HS-27A (cell line): ENCODE results near the gene HS3ST6.
"Not testable (repeated sequence)": the region's sequence is repeated elsewhere in the genome, so short reads cannot be mapped to it uniquely, and the experiment has no call there.

Source experiments
- DNase-seq: peaks from one replicate; pipeline ENCODE4 v3.0.0-alpha.2; 2012; ENCODE audit warnings: low read depth, missing footprints

HS3ST6 gene

GRCh38 chr16:1918351-1919326 lies at the start of gene HS3ST6:
HS3ST6 (minus strand) TSS chr16:1918415; CDS start chr16:1918323, 92 bp downstream.
- DNase-seq = no peak

GRCh38 chr16:1966460-1966859 lies 48.2 kb upstream of the HS3ST6 start, which contains the start of gene RNF151:
RNF151 (plus strand) TSS chr16:1966856; CDS start chr16:1966882, 26 bp downstream.
- DNase-seq = no peak

- DNase-seq = no peak
These were observed 47.3 kb upstream of the HS3ST6 start for GRCh38 chr16:1965396-1966001.

- DNase-seq = peak; percentile 85
These were observed 46.5 kb upstream of the HS3ST6 start, which contains the start of gene RPS2 for GRCh38 chr16:1964506-1965395. RPS2 (minus strand) TSS chr16:1964826; CDS start chr16:1964625, 201 bp downstream.

- DNase-seq = no peak
These were observed 45.7 kb upstream of the HS3ST6 start for GRCh38 chr16:1963806-1964505.

GRCh38 chr16:1962161-1963153 lies 44.2 kb upstream of the HS3ST6 start:
- DNase-seq = not testable (repeated sequence)

- no peak for DNase-seq
These were observed 43.4 kb upstream of the HS3ST6 start for GRCh38 chr16:1961651-1962067.

GRCh38 chr16:1960665-1961630 lies 42.7 kb upstream of the HS3ST6 start:
- DNase-seq = no peak

GRCh38 chr16:1959269-1960039 lies 41.2 kb upstream of the HS3ST6 start, which contains the start of gene NDUFB10:
NDUFB10 (plus strand) TSS chr16:1959538; CDS start chr16:1959625, 87 bp downstream.
- DNase-seq = peak; percentile 56

- no peak for DNase-seq
These were observed 40.6 kb upstream of the HS3ST6 start for GRCh38 chr16:1958715-1959268.

GRCh38 chr16:1958143-1958491 lies 39.9 kb upstream of the HS3ST6 start:
- DNase-seq = not testable (repeated sequence)

- DNase-seq = not testable (repeated sequence)
These were observed 39.4 kb upstream of the HS3ST6 start for GRCh38 chr16:1957434-1958142.

- no peak for DNase-seq
These were observed 35.5 kb upstream of the HS3ST6 start for GRCh38 chr16:1953734-1954133.

- no peak for DNase-seq
These were observed 32.3 kb upstream of the HS3ST6 start for GRCh38 chr16:1950559-1950958.

- DNase-seq = no peak
These were observed 31.8 kb upstream of the HS3ST6 start for GRCh38 chr16:1950047-1950446.

- DNase-seq = no peak
These were observed 31.3 kb upstream of the HS3ST6 start for GRCh38 chr16:1949507-1949906.

- DNase-seq = no peak
These were observed 29.1 kb upstream of the HS3ST6 start for GRCh38 chr16:1947369-1947670.
